Smooth muscle cell (in vitro differentiated cells): ENCODE data around the gene RBBP8. TPM values are rescaled to one million over a fixed set of nuclear protein-coding genes. Genes with fewer than 3 reads are reported as not detected.
"Not testable (repeated sequence)": the region's sequence is repeated elsewhere in the genome, so short reads cannot be mapped to it uniquely, and the experiment has no call there.

Experiments
- DNase-seq: peaks from one replicate; lab custom pipeline; 2025; ENCODE audit not compliant: unreplicated experiment; lab: John Stamatoyannopoulos, UW
- H2AFZ ChIP-seq: fragments of 200-600 bp; sonication (generic); 2 replicates; pipeline ENCODE4 v1.6.0; 2016; ENCODE audit warnings: antibody characterized with exemption, low read depth, mild to moderate bottlenecking
- H3F3A ChIP-seq: fragments of 200-600 bp; sonication (generic); 2 replicates; pipeline ENCODE4 v1.6.0; 2017; ENCODE audit warnings: antibody characterized with exemption, low read depth
- H3K27ac ChIP-seq: fragments of 200-600 bp; sonication (generic); 2 replicates; pipeline ENCODE4 v1.5.1; 2016; ENCODE audit warnings: low read depth, mild to moderate bottlenecking
- H3K27me3 ChIP-seq: fragments of 200-600 bp; sonication (generic); 2 replicates; pipeline ENCODE4 v1.6.1; 2016; ENCODE audit warnings: low read depth, mild to moderate bottlenecking
- H3K36me3 ChIP-seq: fragments of 200-600 bp; sonication (generic); 2 replicates; pipeline ENCODE4 v1.5.1; 2016; ENCODE audit warnings: low read depth
- H3K4me1 ChIP-seq: fragments of 200-600 bp; sonication (generic); 2 replicates; pipeline ENCODE4 v1.5.1; 2016; ENCODE audit warnings: low read depth
- H3K4me2 ChIP-seq: fragments of 200-600 bp; sonication (generic); 2 replicates; pipeline ENCODE4 v1.6.0; 2016; ENCODE audit warnings: mild to moderate bottlenecking
- H3K4me3 ChIP-seq: fragments of 200-600 bp; sonication (generic); 2 replicates; pipeline ENCODE4 v1.5.1; 2016; ENCODE audit warnings: mild to moderate bottlenecking
- H3K79me2 ChIP-seq: fragments of 200-600 bp; sonication (generic); 2 replicates; pipeline ENCODE4 v1.6.0; 2016; ENCODE audit warnings: low read depth, mild to moderate bottlenecking
- H3K9ac ChIP-seq: fragments of 200-600 bp; sonication (generic); 2 replicates; pipeline ENCODE4 v1.6.0; 2016; ENCODE audit warnings: low read depth
- H3K9me3 ChIP-seq: fragments of 200-600 bp; sonication (generic); replicated peaks from 2 replicates; pipeline ENCODE4 v1.5.1; 2016; ENCODE audit warnings: low read depth
- H4K20me1 ChIP-seq: fragments of 200-600 bp; sonication (generic); 2 replicates; pipeline ENCODE4 v1.6.0; 2016; ENCODE audit warnings: low read depth
- CTCF ChIP-seq: fragments of 200-600 bp; sonication (generic); IDR thresholded peaks from 2 replicates; pipeline ENCODE4 v1.5.1; 2017; ENCODE audit warnings: borderline replicate concordance, mild to moderate bottlenecking, antibody characterized with exemption; ENCODE audit not compliant: insufficient read depth, poor library complexity, severe bottlenecking
- WGBS: methylation state at CpG from one replicate; pipeline ENCODE4 v1.1.7; 2016; ENCODE audit warnings: low lambda C conversion rate; 5-methylcytosine and 5-hydroxymethylcytosine counted together
- polyA plus RNA-seq: library from polyadenylated mRNA; unstranded; fragments of >200 nt; fragmentation: Nextera tagmentation; extraction: Ambion mirVana; gene quantifications from 2 replicates; pipeline ENCODE4 v1.2.1, GENCODE V29; 2016
- total RNA-seq: library from RNA; depleted of rRNA; stranded (reverse); fragments of >200 nt; gene quantifications from 2 replicates; pipeline ENCODE4 v1.2.3, GENCODE V29; 2014

RBBP8 gene
- total and polyA plus RNA-seq, 2 experiments from 2014 or later = 11.7 to 39.3 TPM

DNA sequence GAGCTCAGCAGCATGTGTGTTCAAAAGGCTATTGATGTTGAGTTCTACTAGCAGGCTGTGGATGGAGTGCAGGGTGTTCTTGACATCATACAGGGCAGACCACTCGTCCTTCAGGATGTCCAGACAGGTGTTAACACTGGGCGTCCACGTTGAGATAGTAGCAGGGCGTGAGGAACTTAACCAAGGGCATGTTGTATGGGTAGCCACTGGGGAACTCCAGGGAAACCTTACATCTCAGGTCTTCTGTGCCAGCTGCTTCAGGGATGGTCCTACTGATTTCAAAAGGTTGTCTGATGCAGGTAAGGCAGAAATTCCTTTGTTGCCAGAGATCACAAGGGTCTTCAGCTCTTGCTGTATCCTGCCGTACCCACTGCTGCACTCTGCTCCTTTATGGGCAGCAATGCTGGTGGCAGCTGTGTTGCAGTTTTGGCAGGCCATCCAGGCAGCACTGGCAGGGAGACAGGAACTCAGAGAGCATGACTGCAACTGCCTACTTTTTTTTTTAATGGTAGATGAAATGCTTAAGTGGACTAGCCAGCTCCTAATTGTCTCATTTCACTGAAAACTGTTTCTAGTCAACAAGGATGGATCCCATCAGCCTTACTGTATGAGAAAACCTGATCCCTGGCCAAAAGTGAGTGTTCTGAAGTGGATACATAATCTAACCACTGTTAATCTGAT, 32.4 kb upstream of the RBBP8 start:
- Histone ChIP-seq H4K20me1 (no peaks in the 10 kb centered on the region), H3K36me3 (no peaks in the 10 kb centered on the region), H3K4me3 (no peak overlapping the region), H3K4me1 (no peaks in the 10 kb centered on the region), H3F3A (no peaks in the 10 kb centered on the region), H3K27me3 (no peaks in the 10 kb centered on the region), H3K9ac (no peak overlapping the region), H3K79me2 (no peaks in the 10 kb centered on the region), H2AFZ (no peak overlapping the region), H3K9me3 (no peaks in the 10 kb centered on the region), H3K4me2 (no peak overlapping the region), H3K27ac (no peak overlapping the region)
- 85% methylated on average over 5 of the region's 5 CpGs for WGBS
- no peak for DNase-seq
- TF ChIP-seq CTCF = no peak

DNA sequence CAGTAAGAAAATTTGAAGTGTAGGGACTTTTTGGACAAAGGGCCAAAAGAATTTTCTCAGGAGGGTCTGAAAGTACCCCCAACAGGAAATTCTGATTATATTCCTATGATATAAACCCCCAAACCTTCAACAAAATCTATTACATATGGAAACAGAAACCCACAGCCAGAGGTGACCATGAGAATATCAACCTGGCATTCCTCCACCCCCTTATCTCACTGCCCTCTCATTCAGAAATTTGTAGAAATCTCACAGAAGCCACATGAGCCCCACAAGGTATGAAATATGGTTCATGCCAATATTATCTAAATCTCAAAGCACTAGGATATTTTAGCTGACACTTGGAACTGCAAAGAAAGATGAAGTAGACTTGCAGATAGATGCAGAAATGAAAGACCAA, 31.0 kb upstream of the RBBP8 start:
- DNase-seq = no peak
- no peak overlapping the region for H3K4me3 ChIP-seq
- no peaks in the 10 kb centered on the region for H3F3A ChIP-seq
- no peaks in the 10 kb centered on the region for H3K27me3 ChIP-seq
- H2AFZ ChIP-seq = no peak overlapping the region
- no peaks in the 10 kb centered on the region for H3K9me3 ChIP-seq
- no peak overlapping the region for H3K9ac ChIP-seq
- H3K4me2 ChIP-seq = no peak overlapping the region
- H3K36me3 ChIP-seq = no peaks in the 10 kb centered on the region
- no peaks in the 10 kb centered on the region for H3K4me1 ChIP-seq
- no peaks in the 10 kb centered on the region for H4K20me1 ChIP-seq
- H3K79me2 ChIP-seq = no peaks in the 10 kb centered on the region
- no peak overlapping the region for H3K27ac ChIP-seq
- no peak for TF ChIP-seq CTCF

DNA sequence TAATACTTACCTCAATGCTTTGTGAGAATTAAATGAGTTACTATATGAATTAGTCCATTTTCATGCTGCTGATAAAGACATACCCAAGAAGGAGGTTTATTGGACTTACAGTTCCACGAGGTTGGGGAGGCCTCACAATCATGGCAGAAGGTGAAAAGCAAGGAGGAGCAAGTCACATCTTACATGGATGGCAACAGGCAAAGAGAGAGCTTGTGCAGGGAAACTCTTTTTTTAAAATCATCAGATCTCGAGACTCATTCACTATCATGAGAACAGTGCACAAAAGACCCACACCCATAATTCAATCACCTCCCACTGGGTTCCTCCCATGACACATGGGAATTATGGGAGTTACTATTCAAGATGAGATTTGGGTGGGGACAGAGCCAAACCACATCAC, 29.9 kb upstream of the RBBP8 start:
- 81% methylated on average over 2 of the region's 2 CpGs for WGBS
- DNase-seq, H3K4me3 ChIP-seq: not testable (repeated sequence)

GRCh38 chr18:22912149-22912548, 21.0 kb upstream of the RBBP8 start:
- TF ChIP-seq CTCF = no peak
- H3K79me2 ChIP-seq = no peaks in the 10 kb centered on the region
- H3K36me3 ChIP-seq = no peaks in the 10 kb centered on the region
- peak overlapping the region; percentile 26 for H3K9ac ChIP-seq
- no peak for DNase-seq
- H3F3A ChIP-seq = no peaks in the 10 kb centered on the region
- no peak overlapping the region for H2AFZ ChIP-seq
- no peak overlapping the region for H3K4me3 ChIP-seq
- no peaks in the 10 kb centered on the region for H3K9me3 ChIP-seq
- H4K20me1 ChIP-seq = no peaks in the 10 kb centered on the region
- H3K27me3 ChIP-seq = no peaks in the 10 kb centered on the region
- H3K27ac ChIP-seq = peak overlapping the region; percentile 81
- WGBS = 86% methylated on average over 1 of the region's 1 CpG
- H3K4me2 ChIP-seq = peak overlapping the region; percentile 11
- peaks cover 27% of the 10 kb centered on the region for H3K4me1 ChIP-seq

More for the DNA sequence above, 29.9 kb upstream of the RBBP8 start:
- not testable (repeated sequence) for H2AFZ ChIP-seq, H3K79me2 ChIP-seq, H3F3A ChIP-seq, H3K4me2 ChIP-seq, H3K4me1 ChIP-seq, H3K9ac ChIP-seq, H3K27me3 ChIP-seq, H4K20me1 ChIP-seq, H3K9me3 ChIP-seq, H3K36me3 ChIP-seq, H3K27ac ChIP-seq
